ENCODE data around the gene FOXJ3.

- TF ChIP-seq, protein P1, sequence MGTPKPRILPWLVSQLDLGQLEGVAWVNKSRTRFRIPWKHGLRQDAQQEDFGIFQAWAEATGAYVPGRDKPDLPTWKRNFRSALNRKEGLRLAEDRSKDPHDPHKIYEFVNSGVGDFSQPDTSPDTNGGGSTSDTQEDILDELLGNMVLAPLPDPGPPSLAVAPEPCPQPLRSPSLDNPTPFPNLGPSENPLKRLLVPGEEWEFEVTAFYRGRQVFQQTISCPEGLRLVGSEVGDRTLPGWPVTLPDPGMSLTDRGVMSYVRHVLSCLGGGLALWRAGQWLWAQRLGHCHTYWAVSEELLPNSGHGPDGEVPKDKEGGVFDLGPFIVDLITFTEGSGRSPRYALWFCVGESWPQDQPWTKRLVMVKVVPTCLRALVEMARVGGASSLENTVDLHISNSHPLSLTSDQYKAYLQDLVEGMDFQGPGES (IDR thresholded peaks at IDR 0.05; ENCODE audit: low read depth, low read length), result no peak
- TF ChIP-seq CTCF (IDR thresholded peaks at IDR 0.05) (no peak), POLR2AphosphoS5 (IDR thresholded peaks at IDR 0.05; ENCODE audit: low read depth, low read length) (no peak), TAF1 (IDR thresholded peaks at IDR 0.05; ENCODE audit: borderline replicate concordance, low read depth, low read length) (no peak), YY1 (IDR thresholded peaks at IDR 0.05; ENCODE audit: low read depth) (no peak), RCOR1 (IDR thresholded peaks at IDR 0.05; ENCODE audit: low read length) (no peak), FOXJ3 (CRISPR knock-in tag; IDR thresholded peaks at IDR 0.05) (no peak)
- TF ChIP-seq, protein P2, sequence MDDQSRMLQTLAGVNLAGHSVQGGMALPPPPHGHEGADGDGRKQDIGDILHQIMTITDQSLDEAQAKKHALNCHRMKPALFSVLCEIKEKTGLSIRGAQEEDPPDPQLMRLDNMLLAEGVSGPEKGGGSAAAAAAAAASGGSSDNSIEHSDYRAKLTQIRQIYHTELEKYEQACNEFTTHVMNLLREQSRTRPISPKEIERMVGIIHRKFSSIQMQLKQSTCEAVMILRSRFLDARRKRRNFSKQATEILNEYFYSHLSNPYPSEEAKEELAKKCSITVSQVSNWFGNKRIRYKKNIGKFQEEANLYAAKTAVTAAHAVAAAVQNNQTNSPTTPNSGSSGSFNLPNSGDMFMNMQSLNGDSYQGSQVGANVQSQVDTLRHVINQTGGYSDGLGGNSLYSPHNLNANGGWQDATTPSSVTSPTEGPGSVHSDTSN (IDR thresholded peaks at IDR 0.05), result no peak
- TF ChIP-seq, protein P3, sequence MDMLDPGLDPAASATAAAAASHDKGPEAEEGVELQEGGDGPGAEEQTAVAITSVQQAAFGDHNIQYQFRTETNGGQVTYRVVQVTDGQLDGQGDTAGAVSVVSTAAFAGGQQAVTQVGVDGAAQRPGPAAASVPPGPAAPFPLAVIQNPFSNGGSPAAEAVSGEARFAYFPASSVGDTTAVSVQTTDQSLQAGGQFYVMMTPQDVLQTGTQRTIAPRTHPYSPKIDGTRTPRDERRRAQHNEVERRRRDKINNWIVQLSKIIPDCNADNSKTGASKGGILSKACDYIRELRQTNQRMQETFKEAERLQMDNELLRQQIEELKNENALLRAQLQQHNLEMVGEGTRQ (IDR thresholded peaks at IDR 0.05; ENCODE audit: borderline replicate concordance, low read depth, low read length), result no peak
These were observed 21.1 kb downstream of the FOXJ3 start for GRCh38 chr1:42313970-42314369.
